Loucy (cell line): ENCODE results near the gene REST.

Source experiments
- CTCF ChIP-seq: fragments of 200-600 bp; sonication (generic); conservative IDR thresholded peaks from 2 replicates; pipeline ENCODE4 v1.5.1; 2014; ENCODE audit warnings: mild to moderate bottlenecking, antibody characterized with exemption, low read length
- EZH2phosphoT487 ChIP-seq: fragments of 200-600 bp; IDR thresholded peaks from 2 replicates; pipeline ENCODE4 v1.6.1; 2018; ENCODE audit warnings: antibody characterized with exemption, mild to moderate bottlenecking, moderate library complexity, borderline replicate concordance

GRCh38 chr4:56892691-56893090 lies 15.0 kb upstream of the REST start:
- no peak for TF ChIP-seq CTCF
- TF ChIP-seq EZH2phosphoT487, result no peak
